GM12892 (cell line): ENCODE data around the gene DHRS2.

ENCODE experiments used
- POLR2AphosphoS5 ChIP-seq: IDR thresholded peaks from 2 replicates; pipeline ENCODE4 v1.6.1; 2011; ENCODE audit warnings: low read depth, low read length, control low read depth
- TAF1 ChIP-seq: IDR thresholded peaks from 2 replicates; pipeline ENCODE4 v1.6.1; 2011; ENCODE audit warnings: low read depth, mild to moderate bottlenecking, control low read depth, low read length, borderline replicate concordance

- TF ChIP-seq POLR2AphosphoS5 (no peak), TAF1 (no peak)
Measured at GRCh38 chr14:23654231-23654630, 18.1 kb downstream of the DHRS2 start.
